HepG2 (cell line): ENCODE results near the gene EFNA2. TPM values are rescaled to one million over a fixed set of nuclear protein-coding genes. Genes with fewer than 3 reads are reported as not detected.

Experiments
- ARID5B ChIP-seq: IDR thresholded peaks from 2 replicates; pipeline ENCODE4 v1.4.0; 2020; ENCODE audit warnings: mild to moderate bottlenecking, missing genetic modification reagents
- ATF2 ChIP-seq: sonication (generic); formaldehyde crosslinking; IDR thresholded peaks from 2 replicates; pipeline ENCODE4 v1.4.0; 2020; ENCODE audit warnings: missing genetic modification reagents
- GPBP1L1 ChIP-seq: sonication (generic); formaldehyde crosslinking; IDR thresholded peaks from 2 replicates; pipeline ENCODE4 v1.5.0; 2020; ENCODE audit warnings: mild to moderate bottlenecking, missing genetic modification reagents
- HOXA9 ChIP-seq: sonication (generic); formaldehyde crosslinking; IDR thresholded peaks from 2 replicates; pipeline ENCODE4 v1.8.1; 2022; ENCODE audit warnings: missing genetic modification reagents, mild to moderate bottlenecking, moderate library complexity, borderline replicate concordance
- ISX ChIP-seq: sonication (generic); formaldehyde crosslinking; conservative IDR thresholded peaks from 2 replicates; pipeline ENCODE4 v1.5.0; 2020; ENCODE audit warnings: missing genetic modification reagents
- MTA3 ChIP-seq: sonication (generic); formaldehyde crosslinking; IDR thresholded peaks from 2 replicates; pipeline ENCODE4 v1.4.0; 2020; ENCODE audit warnings: missing genetic modification reagents
- MYC ChIP-seq: sonication (generic); formaldehyde crosslinking; IDR thresholded peaks from 2 replicates; pipeline ENCODE4 v1.9.0; 2021; ENCODE audit warnings: missing genetic modification reagents, borderline replicate concordance
- NAIF1 ChIP-seq: sonication (generic); formaldehyde crosslinking; IDR thresholded peaks from 2 replicates; pipeline ENCODE4 v1.5.0; 2020; ENCODE audit warnings: mild to moderate bottlenecking, missing genetic modification reagents, borderline replicate concordance
- NFIC ChIP-seq: IDR thresholded peaks from 2 replicates; pipeline ENCODE4 v1.6.1; 2012; ENCODE audit warnings: mild to moderate bottlenecking, low read length, inconsistent platforms
- SNRNP70 ChIP-seq: fragments of 200-400 bp; formaldehyde crosslinking; IDR thresholded peaks from 2 replicates; pipeline ENCODE4 v1.6.1; 2017; ENCODE audit warnings: mild to moderate bottlenecking, low read depth, low read length, moderate library complexity
- TFDP1 ChIP-seq: IDR thresholded peaks from 2 replicates; pipeline ENCODE4 v1.6.1; 2016; ENCODE audit warnings: missing compliant biosample characterization, missing genetic modification reagents, borderline replicate concordance
- ZBTB20 ChIP-seq: sonication (generic); formaldehyde crosslinking; IDR thresholded peaks from 2 replicates; pipeline ENCODE4 v1.8.1; 2023; ENCODE audit warnings: missing genetic modification reagents, low read depth, mild to moderate bottlenecking, borderline replicate concordance
- ZMYM3 ChIP-seq: sonication (generic); formaldehyde crosslinking; IDR thresholded peaks from 2 replicates; pipeline ENCODE4 v1.5.1; 2020; ENCODE audit warnings: mild to moderate bottlenecking, missing genetic modification reagents
- ZNF484 ChIP-seq: sonication (generic); formaldehyde crosslinking; IDR thresholded peaks from 2 replicates; pipeline ENCODE4 v1.5.1; 2020; ENCODE audit warnings: mild to moderate bottlenecking, low read depth, missing genetic modification reagents, borderline replicate concordance
- ZNF646 ChIP-seq: sonication (generic); formaldehyde crosslinking; IDR thresholded peaks from 2 replicates; pipeline ENCODE4 v1.9.0; 2021; ENCODE audit warnings: mild to moderate bottlenecking, missing genetic modification reagents
- polyA plus RNA-seq, 8 experiments: library from polyadenylated mRNA; depleted of rRNA in 3 of 8; stranded (reverse) in 7 of 8; unstranded in 1 of 8; fragments of >200 nt; fragmentation: Illumina TruSeq in 4 of 8; extraction: Trizol in 4 of 8; gene quantifications; 2 replicates each; pipeline versions ENCODE4 v1.2.1 to v1.2.3, GENCODE V29; 2011 to 2016; ENCODE audit warnings: low read depth in 4 of 8, missing spikeins in 1 of 8, mixed read lengths in 1 of 8; ENCODE audit not compliant: insufficient read depth in 1 of 8
- total RNA-seq, 5 experiments: library from RNA; depleted of rRNA; stranded (reverse); fragments of >200 nt; fragmentation: Illumina TruSeq; extraction: Trizol; gene quantifications; 2 replicates each; pipeline ENCODE4 v1.2.3, GENCODE V29; 2016; ENCODE audit warnings: low read depth in 1 of 5

The EFNA2 gene
- total and polyA plus RNA-seq, 2 of the 13 experiments (the other 11 are each of a cell fraction or from before 2014, with no cell fraction given): 6.0 to 9.9 TPM

GRCh38 chr19:1253514-1254080, 32.1 kb upstream of the EFNA2 start (continued):
- TF ChIP-seq GPBP1L1 (CRISPR knock-in tag) (no peak), ATF2 (CRISPR knock-in tag) (peak; percentile 25; the same call in 1 of the 2 replicates), NAIF1 (no peak), ZBTB20 (CRISPR knock-in tag) (no peak), ZNF646 (CRISPR knock-in tag) (no peak), ISX (no peak), ARID5B (CRISPR knock-in tag) (peak; percentile 77), SNRNP70 (no peak), HOXA9 (no peak), ZNF484 (CRISPR knock-in tag) (no peak), MTA3 (CRISPR knock-in tag) (no peak), ZMYM3 (CRISPR knock-in tag) (no peak), TFDP1 (CRISPR knock-in tag) (no peak), MYC (CRISPR knock-in tag) (0 out of 2 replicates have a peak, but pooled peaks have one; percentile 10), NFIC (peak; percentile 75; the same call in 1 of the 2 replicates)
